A549 (cell line): Measurements from ENCODE around the gene TNP2. TPM values are rescaled to one million over a fixed set of nuclear protein-coding genes. Genes with fewer than 3 reads are reported as not detected.

Experiments
- ATAC-seq, 2 experiments: fragments of 200-7000 bp in 1 of 2; fragments of >200 bp in 1 of 2; cut with Nextera tagmentation in 1 of 2; cut with Tn5 transposase in 1 of 2; 3 replicates each; pipeline versions ENCODE4 v1.8.0 to v1.9.1; 2018 to 2020; ENCODE audit warnings: mild to moderate bottlenecking in 1 of 2, moderate library complexity in 1 of 2
- CTCF ChIA-PET: fragments of 300-600 bp; sonication (Branson Sonifier 250); formaldehyde crosslinking; extraction: SDS; loops from one replicate; lab custom pipeline; 2021; ENCODE audit warnings: antibody characterized with exemption, inconsistent platforms; lab: Yijun Ruan, JAX
- POLR2A ChIA-PET: fragments of 350-600 bp; formaldehyde crosslinking; extraction: SDS; loops from one replicate; lab custom pipeline; 2021; ENCODE audit warnings: antibody characterized with exemption, inconsistent platforms; lab: Yijun Ruan, JAX
- DNase-seq, 2 experiments: peaks; one replicate each; pipeline versions ENCODE4 v3.0.0 to v3.0.0-alpha.2; 2011 to 2016; ENCODE audit warnings: low read depth in 1 of 2, low spot score in 1 of 2
- FAIRE-seq: peaks from 2 replicates; lab custom pipeline; 2011; peaks lifted over from hg19 to GRCh38; lab: Jason Lieb, UNC
- H3K27ac ChIP-seq, 2 experiments: fragments of >200 bp; sonication (Bioruptor Twin); formaldehyde crosslinking; 3 replicates each; pipeline ENCODE4 v1.5.1; 2016 to 2017
- H3K4me1 ChIP-seq: fragments of >200 bp; sonication (Bioruptor Twin); formaldehyde crosslinking; 3 replicates; pipeline ENCODE4 v1.6.1; 2016
- H3K4me2 ChIP-seq: fragments of >200 bp; sonication (Bioruptor Twin); formaldehyde crosslinking; 3 replicates; pipeline ENCODE4 v1.6.1; 2016
- H3K4me3 ChIP-seq: fragments of >200 bp; sonication (Bioruptor Twin); formaldehyde crosslinking; 3 replicates; pipeline ENCODE4 v1.5.1; 2016
- H3K9me3 ChIP-seq: fragments of >200 bp; sonication (Bioruptor Twin); formaldehyde crosslinking; 3 replicates; pipeline ENCODE4 v1.6.1; 2016
- BCL3 ChIP-seq: fragments of >200 bp; sonication (Bioruptor Twin); formaldehyde crosslinking; IDR thresholded peaks from 3 replicates; pipeline ENCODE4 v1.6.1; 2016
- CBX8 ChIP-seq: fragments of 200-600 bp; sonication (generic); IDR thresholded peaks from 2 replicates; pipeline ENCODE4 v1.6.1; 2016
- CHD4 ChIP-seq: fragments of 200-600 bp; sonication (generic); IDR thresholded peaks from 2 replicates; pipeline ENCODE4 v1.6.1; 2016; ENCODE audit warnings: antibody characterized with exemption, mild to moderate bottlenecking, borderline replicate concordance
- CTCF ChIP-seq: fragments of >200 bp; sonication (Bioruptor Twin); formaldehyde crosslinking; IDR thresholded peaks from 3 replicates; pipeline ENCODE4 v1.5.1; 2016
- EHF ChIP-seq: fragments of 250-450 bp; sonication (Bioruptor Pico); IDR thresholded peaks from 2 replicates; pipeline ENCODE4 v1.5.0; 2020; ENCODE audit warnings: mild to moderate bottlenecking
- EHMT2 ChIP-seq: fragments of 200-600 bp; sonication (generic); IDR thresholded peaks from 2 replicates; pipeline ENCODE4 v1.6.1; 2016; ENCODE audit warnings: antibody characterized with exemption, low read depth, mild to moderate bottlenecking, moderate library complexity
- EP300 ChIP-seq, 2 experiments: fragments of >200 bp; sonication (Bioruptor Twin); formaldehyde crosslinking; IDR thresholded peaks; 2 replicates in 1 of 2; 3 replicates in 1 of 2; pipeline ENCODE4 v1.6.1; 2016 to 2017
- ESRRA ChIP-seq: fragments of 150-350 bp; IDR thresholded peaks from 2 replicates; pipeline ENCODE4 v1.6.1; 2014; ENCODE audit warnings: mild to moderate bottlenecking, low read length, borderline replicate concordance
- FOXS1 ChIP-seq: fragments of 250-450 bp; sonication (Bioruptor Pico); IDR thresholded peaks from 2 replicates; pipeline ENCODE4 v1.5.0; 2020; ENCODE audit warnings: mild to moderate bottlenecking, moderate library complexity
- HES2 ChIP-seq: fragments of >200 bp; sonication (Bioruptor Twin); formaldehyde crosslinking; IDR thresholded peaks from 2 replicates; pipeline ENCODE4 v1.6.1; 2016
- HEYL ChIP-seq: fragments of 250-450 bp; sonication (Bioruptor Pico); IDR thresholded peaks from 2 replicates; pipeline ENCODE4 v1.8.0; 2021; ENCODE audit warnings: mild to moderate bottlenecking, moderate library complexity
- HMGXB4 ChIP-seq: fragments of 250-450 bp; sonication (Bioruptor Pico); IDR thresholded peaks from 2 replicates; pipeline ENCODE4 v1.5.0; 2021; ENCODE audit warnings: mild to moderate bottlenecking, moderate library complexity, borderline replicate concordance
- HOXB5 ChIP-seq: fragments of 250-450 bp; sonication (Bioruptor Pico); IDR thresholded peaks from 2 replicates; pipeline ENCODE4 v1.5.0; 2020; ENCODE audit warnings: mild to moderate bottlenecking, moderate library complexity
- JUNB ChIP-seq: fragments of >200 bp; sonication (Bioruptor Twin); formaldehyde crosslinking; IDR thresholded peaks from 2 replicates; pipeline ENCODE4 v1.6.1; 2016
- KDM1A ChIP-seq: fragments of 200-600 bp; sonication (generic); IDR thresholded peaks from 2 replicates; pipeline ENCODE4 v1.6.1; 2016; ENCODE audit warnings: low read depth, mild to moderate bottlenecking
- MAZ ChIP-seq: fragments of 150-350 bp; IDR thresholded peaks from 2 replicates; pipeline ENCODE4 v1.6.1; 2014; ENCODE audit warnings: antibody characterized with exemption, low read depth, low read length, borderline replicate concordance
- MYC ChIP-seq: IDR thresholded peaks from 2 replicates; pipeline ENCODE4 v1.6.1; 2012; ENCODE audit warnings: mild to moderate bottlenecking, inconsistent platforms, low read length, improper control_type of control experiment, borderline replicate concordance
- NR3C1 ChIP-seq: fragments of >200 bp; sonication (Bioruptor Twin); formaldehyde crosslinking; IDR thresholded peaks from 3 replicates; pipeline ENCODE4 v1.6.1; 2017
- PHF8 ChIP-seq: fragments of 200-600 bp; sonication (generic); IDR thresholded peaks from 2 replicates; pipeline ENCODE4 v1.6.1; 2016; ENCODE audit warnings: low read depth, mild to moderate bottlenecking, antibody characterized with exemption, moderate library complexity, borderline replicate concordance
- RAD21 ChIP-seq, 2 experiments: fragments of >200 bp in 1 of 2; sonication (Bioruptor Twin) in 1 of 2; formaldehyde crosslinking in 1 of 2; IDR thresholded peaks in 1 of 2; conservative IDR thresholded peaks in 1 of 2; 2 replicates in 1 of 2; 3 replicates in 1 of 2; pipeline ENCODE4 v1.6.1; 2012 to 2018; ENCODE audit warnings: inconsistent platforms in 1 of 2
- RARB ChIP-seq: fragments of 250-450 bp; sonication (Bioruptor Pico); IDR thresholded peaks from 2 replicates; pipeline ENCODE4 v1.8.0; 2021; ENCODE audit warnings: mild to moderate bottlenecking, moderate library complexity
- RCOR1 ChIP-seq: fragments of 150-350 bp; IDR thresholded peaks from 2 replicates; pipeline ENCODE4 v1.6.1; 2014; ENCODE audit warnings: antibody characterized with exemption, low read length, low read depth
- RFX5 ChIP-seq: fragments of 450-650 bp; IDR thresholded peaks from 2 replicates; pipeline ENCODE4 v1.7.1; 2014; ENCODE audit warnings: antibody characterized with exemption, mild to moderate bottlenecking, moderate library complexity
- RNF2 ChIP-seq: fragments of 200-600 bp; sonication (generic); IDR thresholded peaks from 2 replicates; pipeline ENCODE4 v1.6.1; 2016; ENCODE audit warnings: low read depth, mild to moderate bottlenecking, antibody characterized with exemption, moderate library complexity, borderline replicate concordance
- SMC3 ChIP-seq: fragments of >200 bp; sonication (Bioruptor Twin); formaldehyde crosslinking; IDR thresholded peaks from 3 replicates; pipeline ENCODE4 v1.6.1; 2018; ENCODE audit warnings: inconsistent platforms
- SREBF2 ChIP-seq: fragments of 450-650 bp; IDR thresholded peaks from 2 replicates; pipeline ENCODE4 v1.6.1; 2014; ENCODE audit warnings: mild to moderate bottlenecking, moderate library complexity
- TFCP2L1 ChIP-seq: fragments of 250-450 bp; sonication (Bioruptor Pico); IDR thresholded peaks from 2 replicates; pipeline ENCODE4 v1.5.0; 2021; ENCODE audit warnings: mild to moderate bottlenecking
- TP53 ChIP-seq: fragments of 250-450 bp; sonication (Bioruptor Pico); IDR thresholded peaks from 2 replicates; pipeline ENCODE4 v1.5.0; 2021; ENCODE audit warnings: mild to moderate bottlenecking, moderate library complexity
- ZFP36 ChIP-seq: fragments of 450-650 bp; IDR thresholded peaks from 2 replicates; pipeline ENCODE4 v1.6.1; 2014; ENCODE audit warnings: borderline replicate concordance; ENCODE audit not compliant: partially characterized antibody
- ZNF302 ChIP-seq: fragments of 250-450 bp; sonication (Bioruptor Pico); IDR thresholded peaks from 2 replicates; pipeline ENCODE4 v1.9.0; 2021; ENCODE audit warnings: inconsistent platforms, mild to moderate bottlenecking, moderate library complexity
- ZSCAN20 ChIP-seq: fragments of 250-450 bp; sonication (Bioruptor Pico); IDR thresholded peaks from 2 replicates; pipeline ENCODE4 v1.8.0; 2022; ENCODE audit warnings: mild to moderate bottlenecking, moderate library complexity
- WGBS: methylation state at CpG from one replicate; pipeline ENCODE4 v1.1.6; 2017; ENCODE audit errors: missing lambda C conversion rate; 5-methylcytosine and 5-hydroxymethylcytosine counted together
- polyA plus RNA-seq, 4 experiments: library from polyadenylated mRNA; depleted of rRNA in 3 of 4; stranded (reverse); fragments of >200 nt; fragmentation: RNase III in 1 of 4; extraction: RNeasy Plus Mini Kit Qiagen cat#74134 plus additional on column Dnase treatment in 1 of 4; gene quantifications; 2 replicates in 3 of 4; 3 replicates in 1 of 4; pipeline ENCODE4 v1.2.3, GENCODE V29; 2011 to 2017

Gene TNP2
- polyA plus RNA-seq, 2 of the 4 experiments (the other 2 are of a cell fraction) = not detected

GRCh38 chr16:11248133-11248532 is 21.0 kb downstream of the TNP2 start (continued):
- TF ChIP-seq HMGXB4 (CRISPR knock-in tag) (no peak), SREBF2 (no peak), EHMT2 (no peak), KDM1A (no peak), ESRRA (no peak)

GRCh38 chr16:11245988-11246387 is 23.1 kb downstream of the TNP2 start:
- Histone ChIP-seq H3K4me2 (no peak overlapping the region), H3K4me3 (no peak overlapping the region), H3K4me1 (no peaks in the 10 kb centered on the region), H3K27ac (no peak overlapping the region), H3K9me3 (no peaks in the 10 kb centered on the region)
- no peak for DNase-seq
- TF ChIP-seq JUNB (no peak), RAD21 (conservative IDR thresholded peaks at IDR 0.05 in 1 of 2, IDR thresholded peaks at IDR 0.05 in 1 of 2) (no peak), CBX8 (no peak), TP53 (CRISPR knock-in tag) (no peak), RNF2 (no peak), EHF (no peak), NR3C1 (no peak), EP300 (IDR thresholded peaks at IDR 0.05) (no peak), HES2 (no peak), RCOR1 (no peak), PHF8 (no peak), FOXS1 (CRISPR knock-in tag) (no peak), ZSCAN20 (CRISPR knock-in tag) (no peak), ZFP36 (no peak), TFCP2L1 (no peak), CHD4 (no peak), ESRRA (no peak), CTCF (no peak), HEYL (CRISPR knock-in tag) (no peak)
- FAIRE-seq = no peak
- ATAC-seq = no peak
- ChIA-PET CTCF (interaction anchor here (1.1 to 3.7 kb wide), 5 partner anchors 8 to 282 kb away, joined by 3 to 13 read pairs (median 3); partner anchors contain the start of gene SOCS1), POLR2A (interaction anchor here (2.8 kb wide), 1 partner anchor 10 kb away, joined by 11 read pairs; the partner anchor contains the start of gene SOCS1)

- DNase-seq (no peak), FAIRE-seq (no peak), ATAC-seq (no peak)
- ChIA-PET POLR2A (interaction anchor here (2.8 kb wide), 1 partner anchor 10 kb away, joined by 11 read pairs; the partner anchor contains the start of gene SOCS1), CTCF (interaction anchor here (1.4 to 3.7 kb wide), 3 partner anchors 13 to 281 kb away, joined by 3 to 13 read pairs (median 12); no protein-coding TSS in a partner anchor)
- H3K4me1 ChIP-seq = no peaks in the 10 kb centered on the region
- H3K4me2 ChIP-seq = no peak overlapping the region
- no peak overlapping the region for H3K4me3 ChIP-seq
- no peaks in the 10 kb centered on the region for H3K9me3 ChIP-seq
- 47% methylated on average over 5 of the region's 5 CpGs for WGBS
- no peak overlapping the region for H3K27ac ChIP-seq
- no peak for TF ChIP-seq SMC3
- TF ChIP-seq MYC = no peak
- no peak for TF ChIP-seq RNF2
- TF ChIP-seq HEYL (CRISPR knock-in tag) = no peak
- no peak for TF ChIP-seq RARB (CRISPR knock-in tag)
- no peak for TF ChIP-seq MAZ
- TF ChIP-seq BCL3 = no peak
- TF ChIP-seq FOXS1 (CRISPR knock-in tag) = no peak
- TF ChIP-seq HMGXB4 (CRISPR knock-in tag) = no peak
- no peak for TF ChIP-seq NR3C1
- TF ChIP-seq RFX5 = no peak
- TF ChIP-seq HOXB5 (CRISPR knock-in tag) = no peak
- no peak for TF ChIP-seq ZNF302 (CRISPR knock-in tag)
Observed at GRCh38 chr16:11245222-11245737, 23.8 kb downstream of the TNP2 start.
